T-helper 2 cell treated with Interferon-gamma antibody and Interleukin-4, amounts not matched to agents 5 μg/mL and 100 μg/mL, for 36 hours (primary cell): ENCODE results near the gene RANBP1.

ENCODE experiments used
- DNase-seq: peaks from one replicate; pipeline ENCODE4 v3.0.0; 2021; ENCODE audit warnings: low spot score
- H3K27ac Mint-ChIP-seq: one replicate; pipeline ENCODE4 v1.8.0; 2021; ENCODE audit warnings: mild to moderate bottlenecking, mixed read lengths
- H3K27me3 Mint-ChIP-seq: one replicate; pipeline ENCODE4 v1.8.0; 2021; ENCODE audit warnings: low read depth, mixed read lengths
- H3K36me3 Mint-ChIP-seq: one replicate; pipeline ENCODE4 v1.8.0; 2021; ENCODE audit warnings: low read depth, mixed read lengths
- H3K4me1 Mint-ChIP-seq: one replicate; pipeline ENCODE4 v1.8.0; 2021; ENCODE audit warnings: low read depth, mixed read lengths
- H3K4me3 Mint-ChIP-seq: one replicate; pipeline ENCODE4 v1.8.0; 2022; ENCODE audit warnings: mild to moderate bottlenecking, moderate library complexity, mixed read lengths
- H3K9me3 Mint-ChIP-seq: one replicate; pipeline ENCODE4 v1.8.0; 2021; ENCODE audit warnings: mixed read lengths

Gene RANBP1

GRCh38 chr22:20094197-20094807 lies 21.6 kb upstream of the RANBP1 start:
- H3K4me3 Mint-ChIP-seq = no peak overlapping the region
- H3K4me1 Mint-ChIP-seq = peaks cover 14% of the 10 kb centered on the region
- no peaks in the 10 kb centered on the region for H3K9me3 Mint-ChIP-seq
- no peak overlapping the region for H3K27ac Mint-ChIP-seq
- no peaks in the 10 kb centered on the region for H3K27me3 Mint-ChIP-seq
- peaks cover 78% of the 10 kb centered on the region for H3K36me3 Mint-ChIP-seq
- no peak for DNase-seq

DNA sequence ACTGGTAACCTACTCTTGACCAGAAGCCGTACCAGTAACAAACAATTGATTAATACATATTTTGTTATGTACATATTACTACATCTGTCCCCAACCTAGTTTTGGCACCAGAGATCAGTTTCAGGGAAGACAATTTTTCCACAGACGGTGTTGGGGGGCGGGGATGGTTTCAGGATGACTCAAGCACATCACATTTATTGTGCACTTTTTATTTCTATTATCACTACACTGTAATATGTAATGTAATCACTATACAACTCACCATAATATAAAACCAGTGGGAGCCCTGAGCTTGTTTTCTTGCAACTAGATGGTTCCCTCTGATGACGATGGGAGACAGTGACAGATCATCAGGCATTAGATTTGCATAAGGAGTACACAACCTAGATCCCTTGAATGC lies 20.4 kb upstream of the RANBP1 start:
- Mint-ChIP-seq H3K4me1 (peaks cover 27% of the 10 kb centered on the region), H3K9me3 (no peaks in the 10 kb centered on the region), H3K36me3 (peaks cover 81% of the 10 kb centered on the region), H3K27me3 (no peaks in the 10 kb centered on the region), H3K27ac (no peak overlapping the region), H3K4me3 (no peak overlapping the region)
- no peak for DNase-seq

- no peak for DNase-seq
- Mint-ChIP-seq H3K27ac (no peak overlapping the region), H3K9me3 (no peaks in the 10 kb centered on the region), H3K4me3 (no peak overlapping the region), H3K4me1 (peaks cover 34% of the 10 kb centered on the region), H3K36me3 (peaks cover 69% of the 10 kb centered on the region), H3K27me3 (no peaks in the 10 kb centered on the region)
These were observed 19.1 kb upstream of the RANBP1 start for GRCh38 chr22:20096574-20097420.

- H3K4me3 Mint-ChIP-seq = peak overlapping the region; percentile 81
- peaks cover 66% of the 10 kb centered on the region for H3K36me3 Mint-ChIP-seq
- H3K27me3 Mint-ChIP-seq = no peaks in the 10 kb centered on the region
- H3K9me3 Mint-ChIP-seq = no peaks in the 10 kb centered on the region
- H3K4me1 Mint-ChIP-seq = peaks cover 42% of the 10 kb centered on the region
- no peak for DNase-seq
- H3K27ac Mint-ChIP-seq = peak overlapping the region; percentile 96
These were observed 16.7 kb upstream of the RANBP1 start for GRCh38 chr22:20099099-20099711.

DNA sequence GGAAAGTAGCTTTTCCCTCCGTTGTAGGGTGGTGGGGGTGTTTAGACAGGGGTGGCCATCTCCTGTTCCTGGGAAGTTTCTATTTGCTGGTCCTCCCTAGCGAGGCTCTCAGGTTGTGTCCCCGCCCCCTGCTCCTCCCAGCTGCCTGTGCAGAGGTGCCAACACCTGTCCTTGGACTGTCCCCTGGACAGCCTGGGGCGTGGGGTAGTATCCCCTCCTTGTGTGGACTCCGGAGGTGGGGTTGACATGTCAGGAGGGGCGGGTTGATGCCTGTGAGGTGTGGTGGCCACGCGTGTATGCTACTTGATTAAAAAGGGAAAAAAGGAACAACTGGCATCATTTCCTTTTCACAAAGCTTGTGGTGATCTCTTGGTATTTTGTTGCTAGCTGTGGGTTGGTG lies 14.3 kb upstream of the RANBP1 start:
- Mint-ChIP-seq H3K27ac (peak overlapping the region; percentile 41), H3K9me3 (no peaks in the 10 kb centered on the region), H3K4me1 (peaks cover 38% of the 10 kb centered on the region), H3K4me3 (no peak overlapping the region), H3K27me3 (no peaks in the 10 kb centered on the region), H3K36me3 (peaks cover 52% of the 10 kb centered on the region)
- no peak for DNase-seq

DNA sequence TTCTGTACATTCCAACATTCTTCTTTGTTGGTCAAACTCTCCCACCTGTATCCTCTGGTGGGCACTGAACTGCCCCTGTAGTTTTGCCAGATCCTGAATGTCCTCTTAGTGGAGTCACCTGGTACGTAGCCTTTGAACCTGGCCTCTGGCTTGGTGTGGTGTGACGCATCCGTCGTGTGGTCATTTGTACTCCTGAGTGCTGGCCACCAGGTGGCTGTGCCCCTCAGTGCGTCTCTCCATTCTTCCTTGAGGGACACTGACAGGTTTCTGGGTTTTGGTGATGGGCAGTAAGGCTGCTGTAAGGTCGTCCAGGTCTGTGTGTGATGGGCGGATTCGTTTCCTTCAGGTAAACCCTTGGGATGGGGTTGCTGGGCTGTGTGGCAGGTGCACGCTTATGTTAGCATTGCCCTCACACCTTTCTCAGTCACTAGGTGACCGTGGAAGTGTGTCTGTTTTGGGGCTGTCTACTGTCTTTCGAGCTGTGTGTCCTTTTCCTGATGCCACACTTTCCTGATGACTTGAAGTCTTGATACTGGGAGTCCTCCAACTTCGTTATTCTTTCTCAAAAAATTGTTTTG lies 13.6 kb upstream of the RANBP1 start:
- no peak for DNase-seq
- Mint-ChIP-seq H3K4me1 (peaks cover 35% of the 10 kb centered on the region), H3K27me3 (no peaks in the 10 kb centered on the region), H3K36me3 (peaks cover 52% of the 10 kb centered on the region), H3K27ac (peak overlapping the region; percentile 58), H3K4me3 (no peak overlapping the region), H3K9me3 (no peaks in the 10 kb centered on the region)

DNA sequence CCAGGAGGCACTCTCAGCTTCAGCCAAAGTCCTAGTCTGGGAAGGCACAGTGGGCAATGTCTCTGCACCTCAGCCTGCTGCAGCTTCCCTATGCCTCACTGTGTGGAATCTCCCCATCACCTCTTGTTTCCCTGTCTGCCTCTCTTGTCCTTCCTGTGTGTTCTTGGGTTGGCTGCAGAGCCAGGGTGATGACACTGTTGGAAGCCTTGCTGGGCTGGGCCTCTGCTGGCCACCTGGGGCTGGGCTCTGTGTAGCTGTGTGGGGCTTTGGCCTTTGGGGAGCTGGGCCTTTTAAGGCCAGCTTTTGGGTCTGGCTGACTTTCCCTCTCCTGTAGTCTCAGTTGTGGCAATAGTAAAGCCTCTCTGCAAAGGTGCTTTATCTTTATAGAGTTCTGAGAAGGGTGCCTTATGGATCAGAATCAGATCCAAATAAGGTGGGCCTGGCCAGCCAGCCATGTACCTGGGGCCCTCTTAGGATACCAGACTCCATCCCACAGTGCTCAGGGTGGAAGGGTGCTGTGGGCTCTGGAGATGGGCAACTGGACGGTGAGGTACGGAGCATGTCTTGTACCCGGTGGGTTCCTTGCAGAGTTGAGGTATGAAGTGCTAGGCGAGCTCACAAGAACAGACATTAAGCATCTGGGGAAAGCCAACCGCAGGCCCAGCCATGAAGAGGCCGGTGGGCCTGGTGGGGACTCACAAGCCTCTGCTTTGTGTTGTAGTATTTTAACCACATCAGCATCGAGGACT lies 10.3 kb upstream of the RANBP1 start:
- DNase-seq = no peak
- H3K27me3 Mint-ChIP-seq = no peaks in the 10 kb centered on the region
- H3K27ac Mint-ChIP-seq = no peak overlapping the region
- H3K4me1 Mint-ChIP-seq = peaks cover 14% of the 10 kb centered on the region
- H3K4me3 Mint-ChIP-seq = no peak overlapping the region
- H3K36me3 Mint-ChIP-seq = peaks cover 35% of the 10 kb centered on the region
- no peaks in the 10 kb centered on the region for H3K9me3 Mint-ChIP-seq

DNA sequence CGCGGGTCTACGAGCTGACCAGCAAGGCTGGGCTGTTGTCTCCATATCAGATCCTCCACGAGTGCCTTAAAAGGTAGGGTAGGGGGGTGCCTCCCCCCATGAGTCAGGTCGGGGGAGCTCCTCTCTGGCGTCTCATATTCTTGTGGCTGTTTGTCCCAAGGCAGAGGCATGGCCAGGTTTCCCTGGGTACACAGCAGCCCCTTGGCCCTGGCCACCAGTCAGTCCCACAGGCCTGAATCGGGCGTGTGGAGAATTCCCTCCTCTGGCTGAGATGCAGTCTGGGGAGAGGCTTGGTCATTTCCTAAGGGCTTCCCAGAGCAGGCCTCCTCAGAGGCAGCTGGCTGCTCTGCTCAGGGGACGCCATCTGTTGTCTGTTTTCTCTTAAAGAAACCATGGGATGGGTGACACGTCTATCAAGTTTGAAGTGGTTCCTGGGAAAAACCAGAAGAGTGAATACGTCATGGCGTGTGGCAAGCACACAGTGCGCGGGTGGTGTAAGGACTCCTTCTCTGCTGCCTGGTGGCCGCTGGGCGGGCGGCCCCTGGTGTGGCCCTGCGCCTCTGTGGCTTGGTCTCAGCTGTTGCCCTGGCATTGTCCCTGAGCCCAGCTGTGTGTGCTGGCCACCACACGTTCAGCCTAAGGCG lies 9.6 kb upstream of the RANBP1 start:
- no peaks in the 10 kb centered on the region for H3K27me3 Mint-ChIP-seq
- H3K4me3 Mint-ChIP-seq = no peak overlapping the region
- H3K27ac Mint-ChIP-seq = no peak overlapping the region
- peaks cover 12% of the 10 kb centered on the region for H3K4me1 Mint-ChIP-seq
- no peaks in the 10 kb centered on the region for H3K9me3 Mint-ChIP-seq
- H3K36me3 Mint-ChIP-seq = peaks cover 38% of the 10 kb centered on the region
- DNase-seq = no peak

- peaks cover 38% of the 10 kb centered on the region for H3K36me3 Mint-ChIP-seq
- H3K27me3 Mint-ChIP-seq = no peaks in the 10 kb centered on the region
- no peak overlapping the region for H3K27ac Mint-ChIP-seq
- H3K4me3 Mint-ChIP-seq = no peak overlapping the region
- H3K9me3 Mint-ChIP-seq = no peaks in the 10 kb centered on the region
- H3K4me1 Mint-ChIP-seq = peaks cover 11% of the 10 kb centered on the region
- no peak for DNase-seq
These were observed 9.1 kb upstream of the RANBP1 start for GRCh38 chr22:20106849-20107237.

GRCh38 chr22:20107471-20107901 lies 8.4 kb upstream of the RANBP1 start:
- Mint-ChIP-seq H3K4me1 (peaks cover 6% of the 10 kb centered on the region), H3K9me3 (no peaks in the 10 kb centered on the region), H3K4me3 (no peak overlapping the region), H3K27me3 (no peaks in the 10 kb centered on the region), H3K27ac (peak overlapping the region; percentile 47), H3K36me3 (peaks cover 37% of the 10 kb centered on the region)
- no peak for DNase-seq

DNA sequence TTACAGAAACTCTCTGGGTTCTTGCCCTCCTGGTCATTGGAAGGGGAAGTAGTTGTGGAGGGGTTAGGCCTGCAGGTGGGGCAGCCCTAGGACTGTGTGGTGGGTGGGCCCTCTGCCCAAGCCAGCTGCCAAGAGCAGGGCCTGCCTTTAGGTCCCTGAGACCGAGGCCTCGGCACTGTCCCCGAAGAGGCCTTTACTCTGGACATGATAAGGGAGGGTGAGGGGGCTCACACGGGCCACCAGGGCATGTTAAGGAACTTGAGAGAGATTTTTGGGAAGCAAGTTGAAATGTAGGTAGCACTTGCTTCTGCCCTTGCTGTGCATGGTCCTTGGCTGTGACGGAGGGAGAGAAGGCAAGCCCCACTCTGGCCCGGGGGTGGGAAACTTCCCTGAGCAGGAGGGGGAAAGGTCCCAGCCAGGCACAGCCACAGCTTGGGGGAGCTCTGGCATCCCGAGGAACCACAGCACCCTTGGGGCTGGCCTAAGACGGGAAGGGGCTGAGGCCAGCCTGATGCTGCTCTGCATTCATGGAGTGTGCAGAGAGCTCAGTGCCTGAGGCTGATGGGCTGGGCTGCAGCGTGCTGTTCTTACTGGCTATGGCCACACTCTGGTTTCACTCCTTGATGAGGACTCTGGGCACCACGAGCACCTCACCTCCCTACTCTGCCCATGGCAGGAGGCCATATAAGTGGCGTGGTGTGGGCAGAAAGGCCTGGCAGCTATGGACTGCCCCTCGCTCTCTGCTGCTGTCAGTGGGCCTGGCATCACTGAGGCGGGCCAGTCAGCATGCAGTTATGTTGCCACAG lies 7.8 kb upstream of the RANBP1 start:
- peak overlapping the region; percentile 47 for H3K27ac Mint-ChIP-seq

DNA sequence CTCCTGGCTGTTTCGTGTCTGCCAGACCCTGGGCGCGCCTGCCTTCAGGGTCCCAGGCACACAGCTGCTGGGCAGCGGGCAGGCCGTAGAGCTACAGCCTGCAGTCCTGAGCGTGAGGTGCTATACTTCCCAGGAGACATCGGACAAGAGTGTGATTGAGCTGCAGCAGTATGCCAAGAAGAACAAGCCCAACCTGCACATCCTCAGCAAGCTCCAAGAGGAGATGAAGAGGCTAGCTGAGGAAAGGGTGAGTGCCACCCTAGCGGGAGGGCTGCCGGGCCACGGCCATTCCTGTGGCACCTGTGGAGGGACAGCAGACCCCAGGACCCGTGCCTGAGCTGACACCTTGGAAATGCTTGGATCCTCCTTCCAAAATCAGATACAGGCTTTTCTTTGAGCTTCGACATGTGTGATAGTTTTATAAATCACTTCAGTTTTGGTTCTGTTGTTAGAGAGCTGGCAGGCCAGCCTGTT lies 7.1 kb upstream of the RANBP1 start:
- Mint-ChIP-seq H3K27ac (no peak overlapping the region), H3K4me1 (peaks cover 4% of the 10 kb centered on the region), H3K9me3 (no peaks in the 10 kb centered on the region), H3K27me3 (no peaks in the 10 kb centered on the region), H3K4me3 (no peak overlapping the region), H3K36me3 (peaks cover 32% of the 10 kb centered on the region)
- no peak for DNase-seq

More for the DNA sequence above, 7.8 kb upstream of the RANBP1 start:
- Mint-ChIP-seq H3K4me1 (peaks cover 4% of the 10 kb centered on the region), H3K27me3 (no peaks in the 10 kb centered on the region), H3K9me3 (no peaks in the 10 kb centered on the region), H3K36me3 (peaks cover 35% of the 10 kb centered on the region), H3K4me3 (no peak overlapping the region)
- no peak for DNase-seq
